Measurements from ENCODE around the gene JUP. TPM values are rescaled to one million over a fixed set of nuclear protein-coding genes. Genes with fewer than 3 reads are reported as not detected.

The JUP gene
- total RNA-seq, 1 experiment from 2014 or later: 352 TPM

DNA sequence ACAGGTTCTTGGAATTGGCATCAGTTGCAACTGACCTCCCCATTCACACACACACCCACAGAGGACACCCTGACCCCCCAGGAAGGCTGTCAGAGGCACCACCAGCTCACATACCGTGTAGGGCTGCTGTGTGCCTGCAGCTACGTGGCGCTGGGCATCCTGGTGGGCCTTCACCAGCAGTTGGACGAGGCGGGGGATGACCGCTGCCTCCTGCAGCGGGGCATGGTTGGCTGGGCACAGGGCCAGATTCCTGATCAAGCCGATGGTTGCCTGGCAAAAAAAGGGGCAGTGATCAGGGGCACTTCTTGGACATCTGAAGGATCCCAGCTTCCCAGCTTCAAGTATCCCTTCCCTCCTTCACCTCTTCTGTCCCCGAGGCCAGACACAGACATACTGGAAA, 27.9 kb downstream of the JUP start:
- no peak overlapping the region for H3K27ac ChIP-seq (ENCODE audit: low read length)
- ATAC-seq: no peak
- no TSS peak for BruUV-seq (replicated peaks)
- POLR2A ChIA-PET: no interaction called here
- in situ Hi-C loops (cut with HindIII; ENCODE audit: low pct_unique_long_range_greater_than_20kb, low sequenced_read_pairs) (no loop called here), intact Hi-C loops (cut with micrococcal nuclease; ENCODE audit: unreplicated experiment) (no loop called here)
- H3K4me3 ChIP-seq (ENCODE audit: low read depth in 2 of 2, low read length in 2 of 2): no peak overlapping the region
- DNase-seq (ENCODE audit: low read depth, low spot score): no peak
- TF ChIP-seq, protein P1, sequence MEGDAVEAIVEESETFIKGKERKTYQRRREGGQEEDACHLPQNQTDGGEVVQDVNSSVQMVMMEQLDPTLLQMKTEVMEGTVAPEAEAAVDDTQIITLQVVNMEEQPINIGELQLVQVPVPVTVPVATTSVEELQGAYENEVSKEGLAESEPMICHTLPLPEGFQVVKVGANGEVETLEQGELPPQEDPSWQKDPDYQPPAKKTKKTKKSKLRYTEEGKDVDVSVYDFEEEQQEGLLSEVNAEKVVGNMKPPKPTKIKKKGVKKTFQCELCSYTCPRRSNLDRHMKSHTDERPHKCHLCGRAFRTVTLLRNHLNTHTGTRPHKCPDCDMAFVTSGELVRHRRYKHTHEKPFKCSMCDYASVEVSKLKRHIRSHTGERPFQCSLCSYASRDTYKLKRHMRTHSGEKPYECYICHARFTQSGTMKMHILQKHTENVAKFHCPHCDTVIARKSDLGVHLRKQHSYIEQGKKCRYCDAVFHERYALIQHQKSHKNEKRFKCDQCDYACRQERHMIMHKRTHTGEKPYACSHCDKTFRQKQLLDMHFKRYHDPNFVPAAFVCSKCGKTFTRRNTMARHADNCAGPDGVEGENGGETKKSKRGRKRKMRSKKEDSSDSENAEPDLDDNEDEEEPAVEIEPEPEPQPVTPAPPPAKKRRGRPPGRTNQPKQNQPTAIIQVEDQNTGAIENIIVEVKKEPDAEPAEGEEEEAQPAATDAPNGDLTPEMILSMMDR (IDR thresholded peaks at IDR 0.05): no peak
- TF ChIP-seq POLR2AphosphoS5 (IDR thresholded peaks at IDR 0.05; ENCODE audit: low read depth, low read length) (no peak), TCF7L2 (IDR thresholded peaks at IDR 0.05; ENCODE audit: low read depth, low read length) (no peak), SIN3A (IDR thresholded peaks at IDR 0.05; ENCODE audit: borderline replicate concordance, insufficient read depth, low read depth, low read length) (no peak)
- TF ChIP-seq, protein P2, sequence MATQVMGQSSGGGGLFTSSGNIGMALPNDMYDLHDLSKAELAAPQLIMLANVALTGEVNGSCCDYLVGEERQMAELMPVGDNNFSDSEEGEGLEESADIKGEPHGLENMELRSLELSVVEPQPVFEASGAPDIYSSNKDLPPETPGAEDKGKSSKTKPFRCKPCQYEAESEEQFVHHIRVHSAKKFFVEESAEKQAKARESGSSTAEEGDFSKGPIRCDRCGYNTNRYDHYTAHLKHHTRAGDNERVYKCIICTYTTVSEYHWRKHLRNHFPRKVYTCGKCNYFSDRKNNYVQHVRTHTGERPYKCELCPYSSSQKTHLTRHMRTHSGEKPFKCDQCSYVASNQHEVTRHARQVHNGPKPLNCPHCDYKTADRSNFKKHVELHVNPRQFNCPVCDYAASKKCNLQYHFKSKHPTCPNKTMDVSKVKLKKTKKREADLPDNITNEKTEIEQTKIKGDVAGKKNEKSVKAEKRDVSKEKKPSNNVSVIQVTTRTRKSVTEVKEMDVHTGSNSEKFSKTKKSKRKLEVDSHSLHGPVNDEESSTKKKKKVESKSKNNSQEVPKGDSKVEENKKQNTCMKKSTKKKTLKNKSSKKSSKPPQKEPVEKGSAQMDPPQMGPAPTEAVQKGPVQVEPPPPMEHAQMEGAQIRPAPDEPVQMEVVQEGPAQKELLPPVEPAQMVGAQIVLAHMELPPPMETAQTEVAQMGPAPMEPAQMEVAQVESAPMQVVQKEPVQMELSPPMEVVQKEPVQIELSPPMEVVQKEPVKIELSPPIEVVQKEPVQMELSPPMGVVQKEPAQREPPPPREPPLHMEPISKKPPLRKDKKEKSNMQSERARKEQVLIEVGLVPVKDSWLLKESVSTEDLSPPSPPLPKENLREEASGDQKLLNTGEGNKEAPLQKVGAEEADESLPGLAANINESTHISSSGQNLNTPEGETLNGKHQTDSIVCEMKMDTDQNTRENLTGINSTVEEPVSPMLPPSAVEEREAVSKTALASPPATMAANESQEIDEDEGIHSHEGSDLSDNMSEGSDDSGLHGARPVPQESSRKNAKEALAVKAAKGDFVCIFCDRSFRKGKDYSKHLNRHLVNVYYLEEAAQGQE (IDR thresholded peaks at IDR 0.05; ENCODE audit: insufficient read depth in 1 of 2, low read depth in 2 of 2, low read length in 1 of 2): no peak
- H3K9me3 ChIP-seq (ENCODE audit: control insufficient read depth, insufficient read depth, low read depth, low read length): no peaks in the 10 kb centered on the region
- CTCF ChIA-PET: no interaction called here
- H3K27me3 ChIP-seq (ENCODE audit: control insufficient read depth, insufficient read depth, low read length): no peaks in the 10 kb centered on the region
- H3K4me1 ChIP-seq (ENCODE audit: control insufficient read depth, insufficient read depth, low read length): no peaks in the 10 kb centered on the region
- H3K36me3 ChIP-seq (ENCODE audit: control insufficient read depth, insufficient read depth, low read length): peaks cover 3% of the 10 kb centered on the region

DNA sequence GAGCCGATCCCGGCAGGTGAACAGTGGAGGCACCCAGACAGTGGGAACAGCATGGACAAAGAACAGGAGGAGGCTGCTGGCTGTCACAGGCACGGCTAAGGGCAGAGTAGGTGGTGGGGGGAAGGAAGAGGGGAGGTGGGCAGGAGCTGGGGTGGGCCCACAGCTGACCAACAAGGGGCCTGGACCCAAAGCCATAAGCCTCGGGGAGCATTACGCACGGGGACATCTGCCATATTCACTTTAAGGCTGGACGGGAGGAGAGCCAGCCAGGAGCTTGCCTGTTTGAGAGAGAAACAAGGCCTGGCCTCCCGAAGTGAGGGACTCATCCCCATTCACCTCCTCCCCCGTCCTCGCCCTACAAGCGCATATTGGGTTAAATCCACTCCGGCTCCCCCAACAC, 32.4 kb downstream of the JUP start:
- Histone ChIP-seq H3K9me3 (ENCODE audit: control insufficient read depth, insufficient read depth, low read depth, low read length) (no peaks in the 10 kb centered on the region), H3K4me1 (ENCODE audit: control insufficient read depth, insufficient read depth, low read length) (no peaks in the 10 kb centered on the region), H3K27ac (ENCODE audit: low read length) (no peak overlapping the region), H3K27me3 (ENCODE audit: control insufficient read depth, insufficient read depth, low read length) (no peaks in the 10 kb centered on the region), H3K4me3 (ENCODE audit: low read depth in 2 of 2, low read length in 2 of 2) (no peak overlapping the region), H3K36me3 (ENCODE audit: control insufficient read depth, insufficient read depth, low read length) (peaks cover 3% of the 10 kb centered on the region)
- ATAC-seq (no peak), DNase-seq (ENCODE audit: low read depth, low spot score) (no peak)
- in situ Hi-C loops (cut with HindIII; ENCODE audit: low pct_unique_long_range_greater_than_20kb, low sequenced_read_pairs) (no loop called here), intact Hi-C loops (cut with micrococcal nuclease; ENCODE audit: unreplicated experiment) (no loop called here)
- no TSS peak for BruUV-seq (replicated peaks)
- ChIA-PET CTCF (no interaction called here), POLR2A (no interaction called here)
- TF ChIP-seq SIN3A (IDR thresholded peaks at IDR 0.05; ENCODE audit: borderline replicate concordance, insufficient read depth, low read depth, low read length) (no peak), TCF7L2 (IDR thresholded peaks at IDR 0.05; ENCODE audit: low read depth, low read length) (no peak), POLR2AphosphoS5 (IDR thresholded peaks at IDR 0.05; ENCODE audit: low read depth, low read length) (no peak)
- TF ChIP-seq, protein P2 (IDR thresholded peaks at IDR 0.05; ENCODE audit: insufficient read depth in 1 of 2, low read depth in 2 of 2, low read length in 1 of 2): no peak
- TF ChIP-seq, protein P1 (IDR thresholded peaks at IDR 0.05): no peak
